H1 (cell line): ENCODE data around the gene LCE3C. TPM values are rescaled to one million over a fixed set of nuclear protein-coding genes. Genes with fewer than 3 reads are reported as not detected.

Experiments used
- CTCF ChIA-PET: fragments of 300-600 bp; sonication (Branson Sonifier 250); formaldehyde crosslinking; loops from one replicate; lab custom pipeline; 2021; ENCODE audit not compliant: partially characterized antibody; lab: Charles Lee
- POLR2A ChIA-PET: fragments of 300-600 bp; sonication (Branson Sonifier 250); formaldehyde crosslinking; loops from one replicate; lab custom pipeline; 2021; ENCODE audit warnings: inconsistent platforms; ENCODE audit not compliant: partially characterized antibody; lab: Charles Lee
- DNase-seq, 2 experiments: peaks; one replicate each; pipeline versions ENCODE4 v3.0.0 to v3.0.0-alpha.2; 2010 to 2022; ENCODE audit warnings: low spot score in 2 of 2, low read depth in 1 of 2, mixed read lengths in 1 of 2
- FAIRE-seq: peaks from 2 replicates; lab custom pipeline; 2011; peaks lifted over from hg19 to GRCh38; lab: Jason Lieb, UNC
- H2AFZ ChIP-seq: 2 replicates; pipeline ENCODE4 v1.8.1; 2012; ENCODE audit warnings: low read length, inconsistent platforms
- H2AK5ac ChIP-seq: 2 replicates; pipeline ENCODE4 v1.6.1; 2013; ENCODE audit warnings: low read depth, low read length
- H2BK120ac ChIP-seq: replicated peaks from 2 replicates; pipeline ENCODE3; 2013; ENCODE audit warnings: low read depth, low read length, inconsistent platforms
- H2BK12ac ChIP-seq: 2 replicates; pipeline ENCODE4 v1.6.1; 2013; ENCODE audit warnings: low read depth, low read length
- H2BK15ac ChIP-seq: 2 replicates; pipeline ENCODE4 v1.6.1; 2013; ENCODE audit warnings: low read length
- H2BK20ac ChIP-seq: 2 replicates; pipeline ENCODE4 v1.6.1; 2013; ENCODE audit warnings: low read length
- H2BK5ac ChIP-seq: 2 replicates; pipeline ENCODE4 v1.6.1; 2013; ENCODE audit warnings: low read depth, low read length
- H3K14ac ChIP-seq: 2 replicates; pipeline ENCODE4 v1.6.1; 2013; ENCODE audit warnings: inconsistent platforms; ENCODE audit not compliant: insufficient read length
- H3K18ac ChIP-seq: 2 replicates; pipeline ENCODE4 v1.6.1; 2013; ENCODE audit warnings: low read length; ENCODE audit errors: extremely low read depth
- H3K23ac ChIP-seq: 2 replicates; pipeline ENCODE4 v1.6.1; 2013; ENCODE audit warnings: inconsistent platforms; ENCODE audit not compliant: insufficient read length
- H3K23me2 ChIP-seq: 2 replicates; pipeline ENCODE4 v1.6.1; 2013; ENCODE audit warnings: low read depth, low read length
- H3K27ac ChIP-seq: 2 replicates; pipeline ENCODE4 v1.6.1; 2011; ENCODE audit warnings: low read depth, low read length, inconsistent platforms
- H3K27me3 ChIP-seq, 4 experiments: replicated peaks in 1 of 4; 1 replicate in 1 of 4; 2 replicates in 3 of 4; pipeline versions ENCODE4 v1.6.1 to v1.8.1; 2011 to 2013; ENCODE audit warnings: low read length in 3 of 4, mild to moderate bottlenecking in 3 of 4, inconsistent platforms in 2 of 4, mixed read lengths in 2 of 4, moderate library complexity in 1 of 4; ENCODE audit not compliant: control insufficient read depth in 3 of 4, insufficient read depth in 3 of 4; ENCODE audit errors: extremely low read depth in 1 of 4
- H3K36me3 ChIP-seq, 4 experiments: 2 replicates each; pipeline versions ENCODE4 v1.6.1 to v1.8.1; 2011 to 2013; ENCODE audit warnings: mild to moderate bottlenecking in 4 of 4, low read length in 3 of 4, moderate library complexity in 2 of 4, control low read depth in 1 of 4, inconsistent platforms in 1 of 4; ENCODE audit not compliant: insufficient read depth in 4 of 4, control insufficient read depth in 2 of 4
- H3K4ac ChIP-seq: replicated peaks from 2 replicates; pipeline ENCODE3; 2013; ENCODE audit warnings: low read length, low read depth, mixed read lengths, inconsistent platforms; ENCODE audit not compliant: insufficient read length
- H3K4me1 ChIP-seq, 4 experiments: replicated peaks in 1 of 4; 1 replicate in 1 of 4; 2 replicates in 3 of 4; pipeline versions ENCODE4 v1.6.1 to v1.8.1; 2011 to 2013; ENCODE audit warnings: low read length in 3 of 4, inconsistent platforms in 2 of 4, mixed read lengths in 1 of 4; ENCODE audit not compliant: insufficient read depth in 4 of 4, control insufficient read depth in 3 of 4
- H3K4me2 ChIP-seq, 2 experiments: 2 replicates each; pipeline versions ENCODE4 v1.6.1 to v1.8.1; 2011 to 2013; ENCODE audit warnings: low read depth in 2 of 2, low read length in 2 of 2, control low read depth in 1 of 2, inconsistent platforms in 1 of 2, mild to moderate bottlenecking in 1 of 2; ENCODE audit not compliant: insufficient read depth in 1 of 2
- H3K4me3 ChIP-seq, 4 experiments: fragments of 200-600, 300-600 bp in 1 of 4; sonication (generic), shearing (Covaris generic), sonication (Bioruptor Twin) in 1 of 4; 2 replicates each; pipeline versions ENCODE4 v1.5.1 to v1.8.1; 2011 to 2016; ENCODE audit warnings: low read length in 4 of 4, low read depth in 3 of 4, control low read depth in 2 of 4, inconsistent platforms in 2 of 4, mild to moderate bottlenecking in 2 of 4, mixed read lengths in 1 of 4, moderate library complexity in 1 of 4; ENCODE audit not compliant: insufficient read depth in 2 of 4; ENCODE audit errors: extremely low read depth in 1 of 4
- H3K56ac ChIP-seq: replicated peaks from 2 replicates; pipeline ENCODE3; 2013; ENCODE audit warnings: low read depth, mild to moderate bottlenecking, mixed read lengths, low read length, inconsistent platforms; ENCODE audit not compliant: insufficient read length
- H3K79me1 ChIP-seq: 2 replicates; pipeline ENCODE4 v1.6.1; 2013; ENCODE audit warnings: low read depth, low read length, control low read depth
- H3K79me2 ChIP-seq, 2 experiments: 2 replicates each; pipeline versions ENCODE4 v1.6.1 to v1.8.1; 2012 to 2013; ENCODE audit warnings: low read length in 2 of 2, mild to moderate bottlenecking in 2 of 2, inconsistent platforms in 1 of 2; ENCODE audit not compliant: insufficient read depth in 2 of 2, control insufficient read depth in 1 of 2
- H3K9ac ChIP-seq, 4 experiments: replicated peaks in 1 of 4; 1 replicate in 1 of 4; 2 replicates in 3 of 4; pipeline versions ENCODE4 v1.6.1 to v1.8.1; 2011 to 2013; ENCODE audit warnings: low read depth in 3 of 4, low read length in 3 of 4, control low read depth in 2 of 4, mild to moderate bottlenecking in 2 of 4, moderate library complexity in 2 of 4, inconsistent platforms in 1 of 4; ENCODE audit errors: extremely low read depth in 1 of 4
- H3K9me3 ChIP-seq, 2 experiments: 2 replicates each; pipeline versions ENCODE4 v1.6.1 to v1.8.1; 2012 to 2013; ENCODE audit warnings: mild to moderate bottlenecking in 2 of 2, moderate library complexity in 2 of 2, control low read depth in 1 of 2, inconsistent platforms in 1 of 2, low read depth in 1 of 2, low read length in 1 of 2, mixed read lengths in 1 of 2; ENCODE audit not compliant: insufficient read depth in 2 of 2
- H4K20me1 ChIP-seq, 2 experiments: replicated peaks in 1 of 2; 2 replicates each; pipeline versions ENCODE3 to v1.8.1; 2011 to 2013; ENCODE audit warnings: inconsistent platforms in 2 of 2, low read length in 2 of 2, mild to moderate bottlenecking in 1 of 2; ENCODE audit not compliant: insufficient read depth in 2 of 2, control insufficient read depth in 1 of 2
- H4K5ac ChIP-seq: 2 replicates; pipeline ENCODE4 v1.6.1; 2013; ENCODE audit warnings: low read length, low read depth, mixed read lengths, inconsistent platforms; ENCODE audit not compliant: insufficient read length
- H4K8ac ChIP-seq: 2 replicates; pipeline ENCODE4 v1.8.0; 2013; ENCODE audit warnings: mild to moderate bottlenecking, moderate library complexity, low read length, inconsistent platforms; ENCODE audit not compliant: insufficient read depth; ENCODE audit errors: extremely low read depth
- H4K91ac ChIP-seq: replicated peaks from 2 replicates; pipeline ENCODE3; 2013; ENCODE audit warnings: low read length, mixed read lengths, inconsistent platforms; ENCODE audit not compliant: insufficient read length
- CBX8 ChIP-seq: fragments of 300-800, 300-1000 bp; sonication (generic); IDR thresholded peaks from 2 replicates; pipeline ENCODE4 v1.7.1; 2016; ENCODE audit warnings: low read depth, low read length, borderline replicate concordance
- EGR1 ChIP-seq: IDR thresholded peaks from 2 replicates; pipeline ENCODE4 v1.6.1; 2011; ENCODE audit warnings: low read depth, low read length, borderline replicate concordance
- EZH2 ChIP-seq: fragments of 200-600 bp; sonication (generic); IDR thresholded peaks from 2 replicates; pipeline ENCODE4 v1.7.1; 2012; ENCODE audit warnings: low read depth, mild to moderate bottlenecking, moderate library complexity, low read length, inconsistent platforms; ENCODE audit not compliant: severe bottlenecking
- GTF2F1 ChIP-seq: IDR thresholded peaks from 2 replicates; pipeline ENCODE4 v1.6.1; 2012; ENCODE audit warnings: low read depth, low read length, improper control_type of control experiment, borderline replicate concordance
- KDM4A ChIP-seq: IDR thresholded peaks from one replicate; pipeline ENCODE4 v1.7.1; 2012; ENCODE audit warnings: low read depth, mild to moderate bottlenecking, moderate library complexity, low read length, inconsistent platforms; ENCODE audit not compliant: severe bottlenecking
- SIRT6 ChIP-seq: IDR thresholded peaks from one replicate; pipeline ENCODE4 v1.7.1; 2012; ENCODE audit warnings: low read length, inconsistent platforms
- SP1 ChIP-seq: IDR thresholded peaks from 2 replicates; pipeline ENCODE4 v1.6.1; 2011; ENCODE audit warnings: low read depth, low read length
- SP4 ChIP-seq: IDR thresholded peaks from 2 replicates; pipeline ENCODE4 v1.6.1; 2012; ENCODE audit warnings: low read length, inconsistent platforms
- SRF ChIP-seq: IDR thresholded peaks from 2 replicates; pipeline ENCODE4 v1.6.1; 2011; ENCODE audit warnings: mild to moderate bottlenecking, low read depth, low read length, moderate library complexity
- SUZ12 ChIP-seq: fragments of 200-600 bp; sonication (generic); IDR thresholded peaks from 2 replicates; pipeline ENCODE4 v1.6.1; 2012; ENCODE audit warnings: mild to moderate bottlenecking, inconsistent platforms, low read length, moderate library complexity, mixed read lengths
- TCF12 ChIP-seq: IDR thresholded peaks from 2 replicates; pipeline ENCODE4 v1.6.1; 2011; ENCODE audit warnings: low read depth, mild to moderate bottlenecking, low read length
- WGBS, 2 experiments: shearing (Covaris generic) in 1 of 2; methylation state at CpG; one replicate each; pipeline versions ENCODE4 v1.1.6 to v1.1.7; 2013 to 2015; ENCODE audit warnings: low lambda C conversion rate in 2 of 2, mixed read lengths in 2 of 2, inconsistent platforms in 1 of 2, low coverage in 1 of 2, missing lambda C conversion rate in 1 of 2; ENCODE audit not compliant: insufficient replicate concordance in 2 of 2, insufficient coverage in 1 of 2, insufficient read length in 1 of 2; ENCODE audit errors: extremely low coverage in 1 of 2, missing lambda C conversion rate in 1 of 2; 5-methylcytosine and 5-hydroxymethylcytosine counted together
- polyA plus RNA-seq, 7 experiments: library from polyadenylated mRNA; depleted of rRNA in 3 of 7; stranded (reverse) in 5 of 7; unstranded in 2 of 7; fragments of >200 nt in 5 of 7; fragments of 200-250 nt in 2 of 7; gene quantifications; 1 replicate in 5 of 7; 2 replicates in 1 of 7; 4 replicates in 1 of 7; pipeline versions ENCODE4 v1.2.1 to v1.2.3, GENCODE V29; 2011 to 2013; ENCODE audit warnings: missing spikeins in 2 of 7, mixed read lengths in 2 of 7
- total RNA-seq: library from RNA; stranded (reverse); fragmentation: NEBNext Ultra II Directional; extraction: Animal tissue kit (Norgen Biotek cat#: 25700); gene quantifications from 2 replicates; pipeline ENCODE4 v1.2.1, GENCODE V29; 2021
- TF ChIP-seq, protein P1 (sequence below), 3 experiments: IDR thresholded peaks; 1 replicate in 2 of 3; 2 replicates in 1 of 3; pipeline versions ENCODE4 v1.5.1 to v1.6.1; 2011; ENCODE audit warnings: low read length in 3 of 3, mild to moderate bottlenecking in 3 of 3, inconsistent platforms in 2 of 3, low read depth in 1 of 3, moderate library complexity in 1 of 3; ENCODE audit not compliant: insufficient read depth in 1 of 3; ENCODE audit errors: control extremely low read depth in 1 of 3
- TF ChIP-seq, protein P2 (sequence below): IDR thresholded peaks from 2 replicates; pipeline ENCODE4 v1.6.1; 2012; ENCODE audit warnings: inconsistent platforms

The LCE3C gene
- total and polyA plus RNA-seq, 2 of the 8 experiments (the other 6 are each of a cell fraction or from before 2014, with no cell fraction given): not detected

DNA sequence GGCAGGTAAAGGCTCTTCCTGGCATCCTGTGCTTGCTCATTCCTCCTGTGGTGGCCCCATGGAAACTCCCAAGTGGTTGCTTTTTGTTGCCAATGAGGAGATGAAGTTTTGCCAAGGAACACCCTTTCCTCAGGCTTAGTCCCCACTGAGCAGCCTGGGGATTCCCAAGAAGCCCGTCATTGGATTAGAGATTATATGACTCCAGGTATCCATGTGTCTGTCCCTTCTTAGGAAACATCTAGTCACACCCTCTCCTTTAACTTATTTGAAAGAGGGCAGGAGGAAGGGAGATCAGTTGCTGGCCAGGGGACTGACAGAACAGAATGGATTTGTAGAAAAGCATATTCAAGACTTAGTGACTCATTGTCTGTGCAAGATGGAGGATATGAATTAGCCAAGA, 26.7 kb downstream of the LCE3C start:
- no peak overlapping the region for H3K27ac ChIP-seq
- H3K14ac ChIP-seq: no peak overlapping the region
- H3K9me3 ChIP-seq: peaks cover 77 to 93% of the 10 kb centered on the region in 2 experiments
- POLR2A ChIA-PET: no interaction called here
- WGBS, 2 experiments: 53% methylated on average over 1 of the region's 1 CpG; no CpG with 5 or more reads in 1 of the 2 experiments
- no peak overlapping the region for H2BK20ac ChIP-seq
- H3K4ac ChIP-seq: no peak overlapping the region
- H3K23ac ChIP-seq: no peak overlapping the region
- no peak overlapping the region for H3K4me3 ChIP-seq
- no peak overlapping the region for H3K18ac ChIP-seq
- no peak overlapping the region for H2BK12ac ChIP-seq
- no peak overlapping the region for H2BK15ac ChIP-seq
- H3K4me2 ChIP-seq: no peak overlapping the region
- no peaks in the 10 kb centered on the region for H3K79me2 ChIP-seq
- no peak overlapping the region for H2AFZ ChIP-seq
- CTCF ChIA-PET: no interaction called here
- H3K9ac ChIP-seq: no peak overlapping the region
- DNase-seq (no peak), FAIRE-seq (no peak)
- H3K27me3 ChIP-seq: no peaks in the 10 kb centered on the region
- H4K91ac ChIP-seq: no peak overlapping the region
- H3K4me1 ChIP-seq: no peaks in the 10 kb centered on the region
- no peak overlapping the region for H4K5ac ChIP-seq
- no peak overlapping the region for H2BK120ac ChIP-seq
- H2AK5ac ChIP-seq: no peak overlapping the region
- H3K36me3 ChIP-seq: no peaks in the 10 kb centered on the region
- H4K20me1 ChIP-seq: no peaks in the 10 kb centered on the region
- no peak overlapping the region for H3K56ac ChIP-seq
- H3K79me1 ChIP-seq: no peaks in the 10 kb centered on the region
- H4K8ac ChIP-seq: no peak overlapping the region
- no peaks in the 10 kb centered on the region; the same call in 1 of the 2 replicates for H3K23me2 ChIP-seq
- H2BK5ac ChIP-seq: no peak overlapping the region
- TF ChIP-seq SRF (no peak), CBX8 (no peak), GTF2F1 (no peak), SIRT6 (no peak), SP4 (no peak), EGR1 (no peak), SUZ12 (no peak), EZH2 (no peak), SP1 (no peak), KDM4A (no peak), TCF12 (no peak)
- TF ChIP-seq, protein P1, sequence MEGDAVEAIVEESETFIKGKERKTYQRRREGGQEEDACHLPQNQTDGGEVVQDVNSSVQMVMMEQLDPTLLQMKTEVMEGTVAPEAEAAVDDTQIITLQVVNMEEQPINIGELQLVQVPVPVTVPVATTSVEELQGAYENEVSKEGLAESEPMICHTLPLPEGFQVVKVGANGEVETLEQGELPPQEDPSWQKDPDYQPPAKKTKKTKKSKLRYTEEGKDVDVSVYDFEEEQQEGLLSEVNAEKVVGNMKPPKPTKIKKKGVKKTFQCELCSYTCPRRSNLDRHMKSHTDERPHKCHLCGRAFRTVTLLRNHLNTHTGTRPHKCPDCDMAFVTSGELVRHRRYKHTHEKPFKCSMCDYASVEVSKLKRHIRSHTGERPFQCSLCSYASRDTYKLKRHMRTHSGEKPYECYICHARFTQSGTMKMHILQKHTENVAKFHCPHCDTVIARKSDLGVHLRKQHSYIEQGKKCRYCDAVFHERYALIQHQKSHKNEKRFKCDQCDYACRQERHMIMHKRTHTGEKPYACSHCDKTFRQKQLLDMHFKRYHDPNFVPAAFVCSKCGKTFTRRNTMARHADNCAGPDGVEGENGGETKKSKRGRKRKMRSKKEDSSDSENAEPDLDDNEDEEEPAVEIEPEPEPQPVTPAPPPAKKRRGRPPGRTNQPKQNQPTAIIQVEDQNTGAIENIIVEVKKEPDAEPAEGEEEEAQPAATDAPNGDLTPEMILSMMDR (IDR thresholded peaks at IDR 0.05; ENCODE audit: control extremely low read depth in 1 of 3, insufficient read depth in 1 of 3, low read depth in 1 of 3, low read length in 3 of 3): no peak
- TF ChIP-seq, protein P2, sequence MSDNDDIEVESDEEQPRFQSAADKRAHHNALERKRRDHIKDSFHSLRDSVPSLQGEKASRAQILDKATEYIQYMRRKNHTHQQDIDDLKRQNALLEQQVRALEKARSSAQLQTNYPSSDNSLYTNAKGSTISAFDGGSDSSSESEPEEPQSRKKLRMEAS: no peak
